Activated T-cell treated with anti-CD3 and anti-CD28 coated beads, Interleukin-2, amount 50 U/mL, for 24 hours (primary cell): ENCODE measurements around the gene NQO2.

Experiments
- DNase-seq: peaks from one replicate; pipeline ENCODE4 v3.0.0-alpha.2; 2020
- H3K27ac Mint-ChIP-seq: 2 replicates; pipeline ENCODE4 v1.8.0; 2020; ENCODE audit warnings: mild to moderate bottlenecking, mixed read lengths
- H3K27me3 Mint-ChIP-seq: 2 replicates; pipeline ENCODE4 v1.8.0; 2020; ENCODE audit warnings: mixed read lengths
- H3K36me3 Mint-ChIP-seq: 2 replicates; pipeline ENCODE4 v1.8.0; 2020; ENCODE audit warnings: low read depth, mixed read lengths
- H3K4me1 Mint-ChIP-seq: 2 replicates; pipeline ENCODE4 v1.8.0; 2020; ENCODE audit warnings: low read depth, mixed read lengths
- H3K4me3 Mint-ChIP-seq: 2 replicates; pipeline ENCODE4 v1.8.0; 2020; ENCODE audit warnings: mild to moderate bottlenecking, moderate library complexity, mixed read lengths
- H3K9me3 Mint-ChIP-seq: 2 replicates; pipeline ENCODE4 v1.8.0; 2020; ENCODE audit warnings: mixed read lengths

Gene NQO2

DNA sequence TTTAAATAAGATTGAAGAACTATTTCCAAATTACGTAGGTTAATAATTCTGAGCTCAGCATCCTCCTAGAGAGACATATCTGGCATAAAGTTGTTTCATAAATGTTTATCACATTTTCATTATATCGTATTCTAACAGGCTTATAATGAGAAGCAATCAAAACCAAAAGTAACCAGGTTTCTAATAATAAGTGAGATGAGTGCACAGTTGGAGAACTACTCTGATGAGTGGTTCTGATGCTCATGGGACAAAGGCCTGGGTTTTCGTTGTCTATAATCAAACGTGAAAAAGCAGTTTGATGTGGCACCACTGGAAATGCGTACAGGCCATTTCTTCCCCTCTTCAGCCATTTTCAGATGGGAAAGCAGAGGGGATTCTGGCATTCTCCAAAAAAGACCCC lies 23.6 kb upstream of the NQO2 start:
- Mint-ChIP-seq H3K4me3 (peak overlapping the region; percentile 20), H3K4me1 (peaks cover 39% of the 10 kb centered on the region), H3K27ac (peak overlapping the region; percentile 89), H3K27me3 (peaks cover 30% of the 10 kb centered on the region), H3K9me3 (peaks cover 2% of the 10 kb centered on the region), H3K36me3 (no peaks in the 10 kb centered on the region)
- no peak for DNase-seq

DNA sequence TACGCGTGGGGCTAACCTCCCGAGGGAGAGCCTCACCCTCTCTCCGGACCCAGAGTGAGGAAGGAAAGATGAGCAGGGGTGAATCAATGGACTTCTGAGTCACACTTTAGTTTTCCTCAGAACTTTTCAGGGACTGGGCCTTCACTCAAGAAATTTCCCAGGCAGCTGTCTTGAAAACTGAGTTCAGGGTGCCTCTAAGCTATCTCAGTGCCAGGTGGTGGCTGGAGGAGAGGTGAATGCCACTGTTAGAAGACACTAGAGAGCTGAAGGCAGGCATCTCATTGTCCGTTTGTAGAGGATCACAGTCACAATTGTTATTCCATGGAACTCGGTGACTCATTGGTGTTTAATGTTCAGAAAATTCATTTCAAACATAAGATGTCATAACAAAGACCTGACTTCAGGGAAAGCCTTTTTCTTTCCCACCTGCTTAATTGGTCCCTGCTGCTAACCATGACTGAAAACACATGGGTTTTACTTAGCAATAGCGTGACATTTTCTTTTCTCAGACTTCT lies 23.1 kb upstream of the NQO2 start:
- H3K27me3 Mint-ChIP-seq: peaks cover 34% of the 10 kb centered on the region
- H3K9me3 Mint-ChIP-seq: peaks cover 2% of the 10 kb centered on the region
- peaks cover 39% of the 10 kb centered on the region for H3K4me1 Mint-ChIP-seq
- no peak for DNase-seq
- peak overlapping the region; percentile 20 for H3K4me3 Mint-ChIP-seq
- H3K36me3 Mint-ChIP-seq: no peaks in the 10 kb centered on the region
- peak overlapping the region; percentile 89 for H3K27ac Mint-ChIP-seq

DNA sequence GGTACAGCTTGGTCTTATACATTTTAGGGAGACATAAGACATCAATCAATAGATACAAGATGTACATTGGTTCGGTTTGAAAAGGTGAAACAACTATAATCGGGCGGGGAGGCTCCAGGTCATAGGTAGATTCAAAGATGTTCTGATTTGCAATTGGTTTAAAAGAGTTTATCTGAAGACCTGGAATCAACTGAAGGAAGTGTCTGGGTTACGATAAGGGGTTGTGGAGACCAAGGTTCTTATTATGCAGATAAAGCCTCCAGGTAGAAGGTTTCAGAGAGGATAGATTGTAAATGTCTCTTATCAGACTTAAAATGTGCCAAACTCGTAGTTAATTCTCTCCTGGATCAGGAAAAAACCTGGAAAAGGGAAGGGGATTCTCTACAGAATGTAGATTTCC lies 22.4 kb upstream of the NQO2 start:
- Mint-ChIP-seq H3K27ac (peak overlapping the region; percentile 89), H3K4me1 (peaks cover 32% of the 10 kb centered on the region), H3K4me3 (peak overlapping the region; percentile 8), H3K27me3 (peaks cover 28% of the 10 kb centered on the region), H3K36me3 (no peaks in the 10 kb centered on the region), H3K9me3 (peaks cover 2% of the 10 kb centered on the region)
- DNase-seq: no peak

DNA sequence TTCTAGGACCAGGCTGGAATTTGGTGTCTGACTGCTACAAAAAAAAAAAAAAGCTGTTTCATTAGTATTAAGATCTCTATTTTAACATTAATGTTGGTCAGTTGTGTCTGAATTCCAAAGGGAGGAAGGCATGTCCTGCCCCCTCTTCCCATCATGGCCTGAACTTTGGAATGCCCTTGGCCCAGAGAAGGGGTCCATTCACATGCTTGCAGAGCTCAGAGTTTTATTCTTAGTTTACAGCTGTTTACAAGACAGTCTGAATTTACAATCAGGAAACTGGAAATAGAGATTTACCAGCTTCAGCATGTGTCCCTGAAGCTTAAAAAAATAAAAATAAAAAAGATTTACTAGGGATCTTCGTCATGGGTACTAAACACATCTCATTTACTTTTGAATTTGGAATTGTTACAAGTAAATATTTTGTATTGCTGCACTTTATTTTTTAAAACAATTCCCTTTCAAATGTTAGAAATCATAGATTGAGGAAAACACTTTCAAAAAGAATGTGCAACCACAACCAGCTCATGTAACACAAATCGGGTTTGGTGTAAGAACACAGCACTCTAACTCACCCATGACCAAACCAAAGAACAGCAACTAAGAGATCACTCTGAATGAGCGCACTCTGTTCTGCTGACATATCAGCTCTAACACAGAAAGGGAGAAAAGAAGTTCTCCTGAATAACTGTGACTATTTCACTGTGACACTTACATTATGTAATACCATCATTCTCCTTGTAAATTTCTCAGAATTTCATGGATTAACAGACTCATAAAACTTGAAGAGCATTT lies 21.7 kb upstream of the NQO2 start:
- Mint-ChIP-seq H3K4me3 (no peak overlapping the region), H3K27ac (no peak overlapping the region), H3K27me3 (peaks cover 23% of the 10 kb centered on the region), H3K36me3 (no peaks in the 10 kb centered on the region), H3K9me3 (no peaks in the 10 kb centered on the region), H3K4me1 (peaks cover 27% of the 10 kb centered on the region)
- no peak for DNase-seq

DNA sequence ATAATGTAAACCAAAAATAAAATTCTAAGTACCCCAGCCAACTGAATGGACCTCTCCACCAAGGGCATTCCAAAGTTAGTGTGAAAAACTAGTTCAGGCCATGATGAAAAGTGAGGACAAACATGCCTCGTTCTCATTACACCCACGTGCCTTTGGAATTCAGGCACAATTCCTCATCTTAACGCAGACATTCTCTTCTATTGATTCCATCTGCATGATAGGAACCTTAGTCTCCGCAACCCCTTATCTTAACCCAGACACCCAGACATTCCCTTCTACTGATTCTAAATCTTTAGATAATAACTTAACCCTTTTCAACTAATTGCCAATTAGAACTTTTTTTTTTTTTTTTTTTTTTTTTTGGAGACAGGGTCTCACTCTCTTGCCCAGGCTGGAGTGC lies 20.8 kb upstream of the NQO2 start:
- Mint-ChIP-seq H3K27me3 (peaks cover 22% of the 10 kb centered on the region), H3K27ac (no peak overlapping the region)
- DNase-seq: no peak

DNA sequence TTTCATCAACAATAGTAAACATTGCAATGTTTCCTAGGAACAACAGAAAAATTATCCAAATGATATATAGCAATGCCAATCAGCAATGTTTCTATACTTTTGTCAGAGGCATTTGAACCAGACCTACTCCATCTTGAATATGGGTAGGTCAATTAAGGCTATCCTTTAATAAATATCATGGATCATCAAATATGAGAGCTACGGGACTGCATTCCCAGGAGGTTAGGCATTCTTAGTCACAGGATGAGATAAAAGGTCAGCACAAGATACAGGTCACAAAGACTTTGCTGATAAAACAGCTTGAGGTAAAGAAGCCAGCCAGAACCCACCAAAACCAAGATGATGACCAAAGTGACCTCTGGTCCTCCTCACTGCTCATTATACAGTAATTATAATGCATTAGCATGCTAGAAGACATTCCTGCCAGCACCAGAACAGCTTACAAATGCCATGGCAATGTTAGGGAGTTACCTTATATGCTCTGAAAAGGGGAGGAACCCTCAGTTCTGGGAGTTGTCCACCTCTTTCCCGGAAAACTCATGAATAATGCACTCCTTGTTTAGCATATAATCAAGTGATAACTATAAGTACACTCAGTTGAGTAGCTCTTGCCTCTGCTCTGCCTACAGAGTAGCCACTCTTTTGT lies 19.8 kb upstream of the NQO2 start:
- H3K4me3 Mint-ChIP-seq: no peak overlapping the region
- no peaks in the 10 kb centered on the region for H3K9me3 Mint-ChIP-seq
- peaks cover 19% of the 10 kb centered on the region for H3K4me1 Mint-ChIP-seq
- no peak for DNase-seq
- no peak overlapping the region for H3K27ac Mint-ChIP-seq
- H3K36me3 Mint-ChIP-seq: no peaks in the 10 kb centered on the region
- peaks cover 18% of the 10 kb centered on the region for H3K27me3 Mint-ChIP-seq

More for the DNA sequence above, 20.8 kb upstream of the NQO2 start:
- H3K9me3 Mint-ChIP-seq: no peaks in the 10 kb centered on the region
- H3K4me3 Mint-ChIP-seq: no peak overlapping the region
- H3K4me1 Mint-ChIP-seq: peaks cover 22% of the 10 kb centered on the region
- H3K36me3 Mint-ChIP-seq: no peaks in the 10 kb centered on the region

DNA sequence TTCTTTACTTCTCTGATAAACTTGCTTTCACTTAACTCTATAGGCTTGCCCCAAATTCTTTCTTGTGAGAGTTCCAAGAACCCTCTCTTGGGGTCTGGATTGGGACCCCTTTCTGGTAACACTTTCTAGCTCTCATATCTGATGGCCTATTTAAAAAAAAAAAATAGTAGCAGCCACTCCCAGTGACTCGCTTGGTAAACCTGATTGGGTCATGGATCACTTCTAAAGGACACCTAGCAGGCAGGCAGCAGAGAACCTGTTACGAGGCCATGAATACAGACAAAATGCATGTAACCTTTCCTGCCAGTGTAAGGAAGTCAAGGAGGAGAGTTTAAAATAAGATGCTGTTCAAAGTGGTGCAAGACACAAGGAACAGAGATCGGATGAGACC lies 19.2 kb upstream of the NQO2 start:
- Mint-ChIP-seq H3K27ac (no peak overlapping the region), H3K4me3 (no peak overlapping the region), H3K4me1 (peaks cover 19% of the 10 kb centered on the region), H3K27me3 (peaks cover 18% of the 10 kb centered on the region), H3K36me3 (no peaks in the 10 kb centered on the region), H3K9me3 (no peaks in the 10 kb centered on the region)
- no peak for DNase-seq

DNA sequence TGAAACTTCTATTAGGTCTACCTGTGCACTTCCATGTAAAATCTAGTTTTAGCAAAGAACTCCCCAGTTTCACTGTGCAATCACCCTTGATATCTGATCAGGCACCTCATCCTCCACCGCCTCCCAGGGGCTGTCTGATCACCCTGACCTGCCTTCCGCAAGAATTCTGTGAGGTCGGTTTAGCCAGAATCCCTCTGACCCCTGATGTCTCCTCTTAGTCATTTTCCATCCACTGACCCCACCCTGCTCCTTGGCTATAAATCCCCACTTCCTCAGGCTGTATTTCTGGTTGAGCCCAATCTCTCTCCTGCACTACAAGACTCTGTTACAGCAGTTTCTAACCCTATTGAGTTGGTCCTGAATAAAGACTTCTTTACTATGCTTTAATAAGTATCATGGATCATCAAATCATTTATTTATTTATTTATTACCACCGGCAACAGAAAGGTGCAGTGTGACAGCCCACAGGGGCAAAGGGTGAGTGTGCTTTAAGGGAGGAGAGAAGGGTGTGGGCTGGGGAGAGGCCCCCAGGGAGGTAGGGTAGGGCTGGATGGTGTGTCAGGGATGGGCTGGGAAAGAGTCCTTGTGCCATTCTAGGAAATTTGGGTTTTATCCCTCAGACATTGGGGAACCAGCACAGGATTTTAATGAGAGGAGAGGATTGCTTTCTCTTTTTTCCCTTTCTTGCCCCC lies 17.1 kb upstream of the NQO2 start:
- Mint-ChIP-seq H3K36me3 (no peaks in the 10 kb centered on the region), H3K9me3 (no peaks in the 10 kb centered on the region), H3K4me1 (peaks cover 8% of the 10 kb centered on the region), H3K27ac (no peak overlapping the region), H3K27me3 (peaks cover 11% of the 10 kb centered on the region), H3K4me3 (no peak overlapping the region)
- DNase-seq: no peak

DNA sequence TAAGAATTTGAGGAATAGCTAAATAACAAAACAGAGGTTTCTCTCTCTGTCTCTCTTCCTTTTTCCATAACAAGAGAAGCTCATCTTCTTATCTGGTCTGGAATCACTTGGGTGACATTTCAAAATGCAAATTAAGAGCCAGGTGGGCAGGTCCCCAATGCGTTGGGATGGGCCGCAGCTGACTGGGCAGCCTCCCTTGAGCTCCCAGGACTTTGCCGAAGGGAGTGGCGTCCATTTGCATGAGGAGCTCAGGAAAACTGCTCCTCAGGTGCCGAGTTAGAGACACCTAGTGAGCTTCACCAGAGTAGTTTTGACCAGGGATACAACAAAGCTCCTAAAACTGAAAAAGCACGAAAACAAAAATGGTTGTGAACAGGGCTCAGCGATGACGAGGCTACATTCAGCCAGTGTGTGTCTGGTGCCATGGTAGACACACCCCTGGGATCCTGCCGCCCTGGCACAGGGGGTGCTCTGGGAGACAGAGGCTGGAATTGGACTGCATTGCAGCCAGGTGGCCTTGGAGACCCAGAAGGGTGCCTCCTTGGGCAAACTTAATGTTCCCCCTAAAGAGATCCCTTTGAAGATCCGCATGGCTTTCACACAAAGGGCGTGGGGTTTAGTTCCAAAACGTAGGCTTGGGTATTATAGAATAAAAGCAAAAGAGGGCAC lies 14.8 kb upstream of the NQO2 start:
- Mint-ChIP-seq H3K4me3 (no peak overlapping the region), H3K9me3 (no peaks in the 10 kb centered on the region), H3K36me3 (peaks cover 7% of the 10 kb centered on the region), H3K27ac (no peak overlapping the region), H3K4me1 (peaks cover 13% of the 10 kb centered on the region), H3K27me3 (peaks cover 7% of the 10 kb centered on the region)
- no peak for DNase-seq

DNA sequence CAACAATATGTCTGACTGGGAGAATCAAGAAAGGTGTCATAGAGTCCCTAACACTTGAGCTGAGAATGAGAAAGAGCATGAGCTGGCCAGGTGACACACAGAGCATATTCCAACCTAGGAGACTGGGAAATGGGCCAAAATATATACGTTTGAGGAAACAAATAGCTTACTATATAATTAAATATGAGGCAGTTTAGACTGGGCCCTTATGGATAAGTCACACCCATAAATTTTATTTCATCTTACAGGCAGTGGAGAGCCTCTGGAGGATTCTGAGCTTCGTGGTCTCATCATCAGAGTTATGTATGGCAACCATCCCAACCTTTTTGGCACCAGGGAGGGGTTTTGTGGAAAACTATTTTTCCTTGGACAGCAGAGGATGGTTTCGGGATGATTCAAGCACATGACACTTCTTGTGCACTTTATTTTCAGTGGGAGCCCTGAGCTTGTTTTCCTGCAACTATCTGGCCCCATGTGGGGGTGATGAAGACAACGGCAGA lies 12.9 kb upstream of the NQO2 start:
- Mint-ChIP-seq H3K4me1 (peaks cover 24% of the 10 kb centered on the region), H3K36me3 (peaks cover 11% of the 10 kb centered on the region), H3K27ac (no peak overlapping the region), H3K4me3 (no peak overlapping the region), H3K27me3 (peaks cover 3% of the 10 kb centered on the region), H3K9me3 (no peaks in the 10 kb centered on the region)
- no peak for DNase-seq

DNA sequence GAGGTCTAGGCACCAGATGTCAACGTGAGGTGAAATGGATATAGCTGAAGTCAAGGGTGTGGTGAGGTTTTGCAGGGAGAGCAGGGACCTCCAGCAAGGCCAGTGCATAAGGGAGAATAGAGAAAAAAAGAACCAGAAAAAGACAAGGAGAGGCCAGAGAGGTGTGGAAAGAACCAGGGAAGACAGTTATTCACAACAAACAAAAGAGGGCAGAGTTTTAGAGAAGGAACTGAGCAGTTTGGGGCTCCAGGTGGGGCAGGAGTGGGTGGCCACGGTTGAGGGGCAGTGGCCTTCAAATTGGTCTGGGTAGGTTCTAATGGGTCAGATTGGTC lies 11.6 kb upstream of the NQO2 start:
- Mint-ChIP-seq H3K9me3 (no peaks in the 10 kb centered on the region), H3K27ac (peak overlapping the region; percentile 95), H3K36me3 (peaks cover 11% of the 10 kb centered on the region), H3K4me1 (peaks cover 24% of the 10 kb centered on the region), H3K4me3 (peak overlapping the region; percentile 92), H3K27me3 (no peaks in the 10 kb centered on the region)
- DNase-seq: no peak

DNA sequence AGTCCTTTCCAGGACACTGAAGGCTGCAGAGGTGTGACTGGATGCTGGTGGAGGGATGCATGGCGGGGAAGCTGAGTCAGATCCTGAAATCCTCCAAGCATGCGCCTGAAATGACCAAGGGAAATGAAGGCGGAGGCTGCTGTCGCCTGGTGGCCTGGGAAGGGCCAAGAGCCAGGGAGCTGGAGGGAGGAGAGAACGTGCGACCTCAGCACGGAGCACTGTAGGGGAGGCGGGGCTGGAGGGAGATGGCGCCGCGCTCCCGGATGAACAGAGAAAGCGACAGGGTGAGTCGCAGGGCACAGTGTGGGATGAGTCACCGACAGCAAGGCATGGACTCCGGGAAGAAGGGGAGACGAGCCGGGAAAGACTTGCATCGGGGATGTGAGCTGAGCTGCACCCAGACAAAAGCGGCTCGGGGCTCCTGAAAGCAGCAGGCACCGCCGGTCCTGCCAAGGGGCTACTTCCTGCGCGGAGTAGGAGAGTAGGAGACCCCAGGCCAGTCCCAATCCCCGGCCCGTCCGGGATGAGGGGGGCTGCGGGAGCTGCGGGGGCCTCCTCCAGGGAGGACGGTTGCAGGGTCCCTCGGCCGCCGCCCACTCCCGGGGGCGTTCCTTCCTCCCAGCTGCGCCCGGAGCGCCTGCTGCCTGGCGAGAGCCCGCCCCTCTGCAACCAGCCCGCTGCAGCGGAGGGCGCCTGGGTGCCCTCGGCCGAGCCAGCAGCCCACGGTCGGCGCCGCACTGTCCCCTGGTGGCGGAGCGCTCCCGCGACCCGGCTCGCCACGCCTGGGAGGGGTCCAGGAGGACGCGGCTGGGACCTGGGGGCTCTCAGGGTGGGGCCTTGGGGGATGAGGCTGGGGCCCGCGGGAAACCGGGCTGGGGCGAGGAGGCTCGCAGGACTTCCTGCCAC lies 11.0 kb upstream of the NQO2 start:
- Mint-ChIP-seq H3K4me1 (peaks cover 24% of the 10 kb centered on the region), H3K27me3 (no peaks in the 10 kb centered on the region), H3K9me3 (no peaks in the 10 kb centered on the region), H3K36me3 (peaks cover 11% of the 10 kb centered on the region), H3K4me3 (peak overlapping the region; percentile 92), H3K27ac (peak overlapping the region; percentile 98)
- DNase-seq: peak; percentile 87

DNA sequence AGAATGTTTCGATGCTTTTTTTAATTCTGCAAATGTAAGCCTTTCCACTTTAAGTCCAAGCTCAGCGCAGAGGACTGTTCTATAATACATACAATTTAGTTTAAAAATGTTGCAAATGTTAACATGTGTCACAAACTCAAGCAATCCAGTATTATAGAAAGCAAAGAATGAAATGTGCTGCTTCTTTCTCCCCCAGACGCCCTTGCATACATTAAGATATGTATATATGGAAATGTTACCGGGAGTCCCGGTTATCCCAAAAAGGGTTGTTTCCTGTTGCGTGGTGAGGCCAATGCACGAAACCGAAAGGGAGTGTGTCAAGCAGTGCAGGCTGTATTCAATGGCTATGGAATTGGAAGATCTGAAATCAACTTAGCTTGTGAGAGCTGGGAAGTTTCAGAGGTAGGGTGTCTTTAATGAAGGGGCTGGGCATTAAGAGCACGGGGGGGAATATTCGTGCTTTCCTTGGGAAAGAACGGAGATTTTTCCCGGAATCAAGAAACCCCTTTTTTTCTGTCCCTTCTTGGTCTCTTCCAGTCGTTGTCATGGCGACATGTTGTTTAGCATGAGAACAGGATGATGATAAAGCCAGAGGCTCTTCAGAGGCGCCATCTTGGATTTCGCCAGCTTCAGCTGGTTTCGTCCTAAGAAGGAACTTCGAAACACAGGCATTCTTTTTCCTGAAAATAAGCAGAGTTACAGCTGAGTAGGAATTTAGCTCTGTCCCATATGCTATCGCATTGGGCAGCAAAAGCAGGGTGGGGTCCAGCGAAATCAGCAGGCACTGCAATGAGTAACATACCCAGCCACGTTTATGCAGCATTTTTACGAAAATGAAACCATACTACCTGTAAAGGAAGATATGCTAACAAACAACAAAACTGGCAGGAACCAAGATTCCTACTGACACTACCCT lies 10.1 kb upstream of the NQO2 start:
- Mint-ChIP-seq H3K27me3 (no peaks in the 10 kb centered on the region), H3K4me3 (peak overlapping the region; percentile 92), H3K27ac (peak overlapping the region; percentile 98), H3K4me1 (peaks cover 24% of the 10 kb centered on the region), H3K36me3 (peaks cover 11% of the 10 kb centered on the region), H3K9me3 (no peaks in the 10 kb centered on the region)
- peak; percentile 79 for DNase-seq
